IMR-90 (cell line): ENCODE results near the gene TMTC2. TPM values are rescaled to one million over a fixed set of nuclear protein-coding genes. Genes with fewer than 3 reads are reported as not detected.

Experiments
- ATAC-seq: fragments of 200-7000 bp; cut with Tn5 transposase; 2 replicates; pipeline ENCODE4 v1.9.1; 2020; ENCODE audit warnings: low read depth, mild to moderate bottlenecking, moderate library complexity
- BruUV-seq: library from RNA; stranded (reverse); fragments of 400-500 nt; replicated peaks from 2 replicates; lab custom pipeline; 2021; lab: Mats Ljungman, UMichigan
- CTCF ChIA-PET: fragments of 300-600 bp; formaldehyde crosslinking; extraction: SDS; loops from one replicate; lab custom pipeline; 2021; ENCODE audit warnings: antibody characterized with exemption; lab: Yijun Ruan, JAX
- POLR2A ChIA-PET: fragments of 300-600 bp; sonication (Branson Sonifier 250); formaldehyde crosslinking; loops from one replicate; lab custom pipeline; 2022; ENCODE audit warnings: antibody characterized with exemption; ENCODE audit not compliant: unreplicated experiment; lab: Charles Lee
- DNase-seq: peaks from one replicate; pipeline ENCODE4 v3.0.0; 2013
- H2AFZ ChIP-seq: replicated peaks from 2 replicates; pipeline ENCODE3; 2013; ENCODE audit warnings: low read length, mild to moderate bottlenecking; ENCODE audit not compliant: poor library complexity
- H2AK5ac ChIP-seq: 2 replicates; pipeline ENCODE4 v1.6.1; 2013; ENCODE audit warnings: low read depth, low read length, inconsistent platforms
- H2AK9ac ChIP-seq: replicated peaks from 2 replicates; pipeline ENCODE3; 2013; ENCODE audit warnings: mild to moderate bottlenecking, low read depth, low read length, moderate library complexity; ENCODE audit not compliant: poor library complexity
- H2BK120ac ChIP-seq: 2 replicates; pipeline ENCODE4 v1.6.1; 2013; ENCODE audit warnings: low read depth, low read length, inconsistent platforms
- H2BK15ac ChIP-seq: 3 replicates; pipeline ENCODE4 v1.6.1; 2013; ENCODE audit warnings: low read depth, low read length, inconsistent platforms
- H2BK20ac ChIP-seq: 2 replicates; pipeline ENCODE4 v1.6.1; 2013; ENCODE audit warnings: low read depth, mild to moderate bottlenecking, inconsistent platforms, low read length, moderate library complexity
- H2BK5ac ChIP-seq: 2 replicates; pipeline ENCODE4 v1.6.1; 2013; ENCODE audit warnings: mild to moderate bottlenecking, low read depth, low read length, inconsistent platforms; ENCODE audit not compliant: poor library complexity, severe bottlenecking
- H3K14ac ChIP-seq: replicated peaks from 2 replicates; pipeline ENCODE4 v1.6.1; 2013; ENCODE audit warnings: low read depth, low read length, inconsistent platforms
- H3K18ac ChIP-seq: 2 replicates; pipeline ENCODE4 v1.6.1; 2013; ENCODE audit warnings: low read depth, low read length, control low read depth
- H3K23ac ChIP-seq: 2 replicates; pipeline ENCODE4 v1.6.1; 2013; ENCODE audit warnings: low read depth, low read length, inconsistent platforms
- H3K27ac ChIP-seq: 2 replicates; pipeline ENCODE4 v1.5.1; 2013; ENCODE audit warnings: mild to moderate bottlenecking, control low read depth, low read length; ENCODE audit not compliant: insufficient read depth
- H3K27me3 ChIP-seq: 2 replicates; pipeline ENCODE4 v1.6.1; 2013; ENCODE audit warnings: low read length; ENCODE audit not compliant: control insufficient read depth, insufficient read depth
- H3K36me3 ChIP-seq: 2 replicates; pipeline ENCODE4 v1.6.1; 2013; ENCODE audit warnings: low read length, mixed read lengths; ENCODE audit not compliant: control insufficient read depth, insufficient read depth
- H3K4ac ChIP-seq: 2 replicates; pipeline ENCODE4 v1.6.1; 2013; ENCODE audit warnings: low read depth, low read length, inconsistent platforms
- H3K4me1 ChIP-seq: 2 replicates; pipeline ENCODE4 v1.6.1; 2013; ENCODE audit warnings: low read length, mixed read lengths; ENCODE audit not compliant: control insufficient read depth, insufficient read depth
- H3K4me2 ChIP-seq: 2 replicates; pipeline ENCODE4 v1.6.1; 2013; ENCODE audit warnings: low read depth, mild to moderate bottlenecking, control low read depth, low read length, moderate library complexity
- H3K4me3 ChIP-seq: 2 replicates; pipeline ENCODE4 v1.5.1; 2013; ENCODE audit warnings: low read depth, mild to moderate bottlenecking, control low read depth, low read length, moderate library complexity; ENCODE audit not compliant: insufficient read depth
- H3K56ac ChIP-seq: 2 replicates; pipeline ENCODE4 v1.6.1; 2013; ENCODE audit warnings: low read length, inconsistent platforms; ENCODE audit not compliant: insufficient read depth; ENCODE audit errors: extremely low read depth
- H3K79me1 ChIP-seq, 2 experiments: 2 replicates each; pipeline ENCODE4 v1.6.1; 2013; ENCODE audit warnings: low read length in 2 of 2, inconsistent platforms in 1 of 2, low read depth in 1 of 2
- H3K9ac ChIP-seq: 2 replicates; pipeline ENCODE4 v1.6.1; 2013; ENCODE audit warnings: low read depth, low read length, control low read depth
- H3K9me1 ChIP-seq: 2 replicates; pipeline ENCODE4 v1.6.1; 2013; ENCODE audit warnings: low read length, inconsistent platforms; ENCODE audit not compliant: insufficient read depth
- H3K9me3 ChIP-seq: 2 replicates; pipeline ENCODE4 v1.6.1; 2013; ENCODE audit warnings: low read length; ENCODE audit not compliant: control insufficient read depth, insufficient read depth
- H4K20me1 ChIP-seq: 2 replicates; pipeline ENCODE4 v1.6.1; 2013; ENCODE audit warnings: low read length, inconsistent platforms; ENCODE audit not compliant: insufficient read depth
- H4K5ac ChIP-seq: 2 replicates; pipeline ENCODE4 v1.6.1; 2013; ENCODE audit warnings: mild to moderate bottlenecking, low read depth, low read length, control low read depth
- H4K8ac ChIP-seq, 2 experiments: 2 replicates each; pipeline ENCODE4 v1.6.1; 2013; ENCODE audit warnings: low read depth in 2 of 2, low read length in 2 of 2, control low read depth in 1 of 2, inconsistent platforms in 1 of 2
- H4K91ac ChIP-seq: 2 replicates; pipeline ENCODE4 v1.6.1; 2013; ENCODE audit warnings: low read depth, low read length, inconsistent platforms; ENCODE audit not compliant: insufficient read depth
- CEBPB ChIP-seq: IDR thresholded peaks from 2 replicates; pipeline ENCODE4 v1.6.1; 2012; ENCODE audit warnings: low read depth, low read length, improper control_type of control experiment
- CTCF ChIP-seq: conservative IDR thresholded peaks from 2 replicates; pipeline ENCODE4 v1.5.1; 2012; ENCODE audit warnings: mild to moderate bottlenecking, low read depth, low read length, improper control_type of control experiment
- FOS ChIP-seq: fragments of 150-350 bp; IDR thresholded peaks from 2 replicates; pipeline ENCODE4 v1.6.1; 2016; ENCODE audit warnings: low read depth, low read length
- SMC3 ChIP-seq: fragments of 150-350 bp; IDR thresholded peaks from 2 replicates; pipeline ENCODE4 v1.6.1; 2016; ENCODE audit warnings: low read depth, mild to moderate bottlenecking, antibody characterized with exemption, low read length, moderate library complexity
- dilution Hi-C: fragments of 300-500 bp; cut with HindIII; formaldehyde crosslinking; loops from one replicate; pipeline ENCODE4 v1.14.3; 2018; ENCODE audit warnings: low sequenced_read_pairs; ENCODE audit not compliant: unreplicated experiment
- in situ Hi-C: fragments of 300-500 bp; cut with MboI; formaldehyde crosslinking; loops from 3 replicates; pipeline ENCODE4 v1.14.3; 2019; ENCODE audit warnings: low sequenced_read_pairs, inconsistent platforms, mixed read lengths
- intact Hi-C: fragments of 100-400 bp; cut with micrococcal nuclease; formaldehyde crosslinking; loops from 2 replicates; pipeline ENCODE4 v1.10.0; 2022
- polyA plus RNA-seq, 3 experiments: library from polyadenylated mRNA; depleted of rRNA; stranded (reverse); fragments of >200 nt; gene quantifications; 2 replicates each; pipeline ENCODE4 v1.2.3, GENCODE V29; 2012; ENCODE audit warnings: low replicate concordance in 1 of 3
- total RNA-seq: library from RNA; depleted of rRNA; stranded (reverse); fragments of >200 nt; gene quantifications from 2 replicates; pipeline ENCODE4 v1.2.3, GENCODE V29; 2012

The TMTC2 gene
- total and polyA plus RNA-seq, 2 of the 4 experiments (the other 2 are of a cell fraction) = 0.56 to 1.4 TPM

- ATAC-seq (no peak), DNase-seq (no peak)
- CTCF ChIA-PET = interaction anchor here (0.6 kb wide), 1 partner anchor 95 kb away, joined by 3 read pairs; no protein-coding TSS in a partner anchor
- TF ChIP-seq CEBPB = no peak
- TF ChIP-seq FOS = no peak
- TF ChIP-seq CTCF = no peak
- no peak for TF ChIP-seq SMC3
- no peak overlapping the region for H2BK120ac ChIP-seq
- H2BK15ac ChIP-seq = no peak overlapping the region
- no peak overlapping the region for H2AK9ac ChIP-seq
- no peak overlapping the region for H2BK20ac ChIP-seq
- H2BK5ac ChIP-seq = no peak overlapping the region
- H3K14ac ChIP-seq = no peak overlapping the region
- H3K9me1 ChIP-seq = no peaks in the 10 kb centered on the region
- POLR2A ChIA-PET = no interaction called here
- H4K20me1 ChIP-seq = no peaks in the 10 kb centered on the region
- no peak overlapping the region for H3K27ac ChIP-seq
- H2AFZ ChIP-seq = no peak overlapping the region
- H3K56ac ChIP-seq = no peak overlapping the region
- in situ Hi-C loops = no loop called here
- no peak overlapping the region for H4K5ac ChIP-seq
- no peak overlapping the region for H3K4ac ChIP-seq
- no peak overlapping the region for H3K18ac ChIP-seq
- no peak overlapping the region for H3K4me2 ChIP-seq
- dilution Hi-C loops = no loop called here
- no peaks in the 10 kb centered on the region for H3K9me3 ChIP-seq
- no peak overlapping the region for H3K9ac ChIP-seq
- no peaks in the 10 kb centered on the region for H3K79me1 ChIP-seq
- H3K36me3 ChIP-seq = no peaks in the 10 kb centered on the region
- no TSS peak for BruUV-seq
- H2AK5ac ChIP-seq = no peak overlapping the region
- H4K8ac ChIP-seq = no peak overlapping the region
- H3K4me1 ChIP-seq = no peaks in the 10 kb centered on the region
- no peak overlapping the region for H4K91ac ChIP-seq
- intact Hi-C loops = no loop called here
- H3K27me3 ChIP-seq = no peaks in the 10 kb centered on the region
- no peak overlapping the region for H3K23ac ChIP-seq
- H3K4me3 ChIP-seq = no peak overlapping the region
These were observed 186.6 kb downstream of the TMTC2 start for GRCh38 chr12:82873309-82873708.
